Astrocyte of the spinal cord (primary cell): Measurements from ENCODE around the gene TUSC2.
A peak's percentile ranks its signal among the peaks of the same experiment; 100 is the strongest.

Experiments used
- DNase-seq: peaks from one replicate; pipeline ENCODE4 v3.0.0; 2011; ENCODE audit warnings: low read depth, low spot score
- H3K4me3 ChIP-seq: 2 replicates; pipeline ENCODE4 v1.5.1; 2011; ENCODE audit warnings: low read depth, mild to moderate bottlenecking, low read length, moderate library complexity
- CTCF ChIP-seq: IDR thresholded peaks from 2 replicates; pipeline ENCODE4 v1.5.1; 2012; ENCODE audit warnings: low read depth, mild to moderate bottlenecking, low read length, inconsistent platforms
- in situ Hi-C: cut with HindIII; loops from 2 replicates; pipeline ENCODE4 v1.10.0; 2017; ENCODE audit warnings: low sequenced_read_pairs

The TUSC2 gene

GRCh38 chr3:50327943-50328691, at the start of gene TUSC2:
TUSC2 (minus strand) TSS chr3:50328223; CDS start chr3:50328099, 124 bp downstream.
- no peak for TF ChIP-seq CTCF
- peak within 1 kb of the TSS; percentile 88 for H3K4me3 ChIP-seq
- DNase-seq, result peak; percentile 96
- in situ Hi-C loops, result no loop called here

GRCh38 chr3:50375258-50375931, 47.4 kb upstream of the TUSC2 start:
- peak; percentile 12 for TF ChIP-seq CTCF
- DNase-seq, result no peak
- no peak overlapping the region for H3K4me3 ChIP-seq
- in situ Hi-C loops, result no loop called here

GRCh38 chr3:50374363-50375257, 46.6 kb upstream of the TUSC2 start:
- no peak for DNase-seq
- no peak for TF ChIP-seq CTCF
- no peak overlapping the region for H3K4me3 ChIP-seq
- in situ Hi-C loops, result no loop called here

- H3K4me3 ChIP-seq, result no peak overlapping the region
- TF ChIP-seq CTCF, result no peak
- in situ Hi-C loops, result no loop called here
- no peak for DNase-seq
Measured at GRCh38 chr3:50373146-50374051, 45.4 kb upstream of the TUSC2 start.

- in situ Hi-C loops, result no loop called here
- no peak overlapping the region for H3K4me3 ChIP-seq
- no peak for DNase-seq
- no peak for TF ChIP-seq CTCF
Measured at GRCh38 chr3:50372349-50372748, 44.3 kb upstream of the TUSC2 start.
